Endothelial cell of umbilical vein (primary cell): ENCODE results near the gene PRKAR1B. TPM values are rescaled to one million over a fixed set of nuclear protein-coding genes. Genes with fewer than 3 reads are reported as not detected.

Source experiments
- BruUV-seq: library from RNA; stranded (reverse); fragments of 400-500 nt; replicated peaks from 2 replicates; lab custom pipeline; 2021; lab: Mats Ljungman, UMichigan
- CTCF ChIA-PET: fragments of 300-600, 350-600 bp; sonication (Branson Sonifier 250); formaldehyde crosslinking; loops from one replicate; lab custom pipeline; 2021; ENCODE audit warnings: antibody characterized with exemption, inconsistent platforms; lab: Charles Lee
- POLR2A ChIA-PET: fragments of 300-600, 350-600 bp; sonication (Branson Sonifier 250); formaldehyde crosslinking; loops from one replicate; lab custom pipeline; 2021; ENCODE audit warnings: antibody characterized with exemption, inconsistent platforms; lab: Charles Lee
- DNase-seq: peaks from one replicate; pipeline ENCODE4 v3.0.0-alpha.2; 2011; ENCODE audit warnings: low read depth, low spot score
- FAIRE-seq: peaks from 2 replicates; lab custom pipeline; 2011; peaks lifted over from hg19 to GRCh38; lab: Jason Lieb, UNC
- H2AFZ ChIP-seq: 2 replicates; pipeline ENCODE4 v1.6.0; 2012; ENCODE audit warnings: low read depth, low read length, control low read depth, inconsistent platforms
- H3K27ac ChIP-seq: 2 replicates; pipeline ENCODE4 v1.5.1; 2011; ENCODE audit warnings: low read depth, mild to moderate bottlenecking, control low read depth, low read length, moderate library complexity; ENCODE audit not compliant: insufficient read depth
- H3K27me3 ChIP-seq, 2 experiments: 2 replicates each; pipeline versions ENCODE4 v1.6.0 to v1.6.1; 2011; ENCODE audit warnings: low read length in 2 of 2, mixed read lengths in 1 of 2; ENCODE audit not compliant: control insufficient read depth in 2 of 2, insufficient read depth in 2 of 2
- H3K36me3 ChIP-seq, 2 experiments: 2 replicates in 1 of 2; 3 replicates in 1 of 2; pipeline ENCODE4 v1.5.1; 2011; ENCODE audit warnings: low read length in 2 of 2, mild to moderate bottlenecking in 1 of 2, moderate library complexity in 1 of 2; ENCODE audit not compliant: control insufficient read depth in 2 of 2, insufficient read depth in 2 of 2; ENCODE audit errors: extremely low read depth in 1 of 2
- H3K4me1 ChIP-seq: 3 replicates; pipeline ENCODE4 v1.5.1; 2011; ENCODE audit warnings: mild to moderate bottlenecking, low read length; ENCODE audit not compliant: control insufficient read depth, insufficient read depth; ENCODE audit errors: extremely low read depth
- H3K4me2 ChIP-seq: 2 replicates; pipeline ENCODE4 v1.6.1; 2011; ENCODE audit warnings: low read length, control low read depth, mixed read lengths; ENCODE audit not compliant: insufficient read depth
- H3K4me3 ChIP-seq, 3 experiments: fragments of 200-600 bp in 1 of 3; sonication (generic), shearing (Covaris generic) in 1 of 3; replicated peaks in 1 of 3; 2 replicates each; pipeline ENCODE4 v1.5.1; 2011 to 2016; ENCODE audit warnings: control low read depth in 3 of 3, low read length in 3 of 3, mild to moderate bottlenecking in 2 of 3, inconsistent platforms in 1 of 3, low read depth in 1 of 3, moderate library complexity in 1 of 3; ENCODE audit not compliant: insufficient read depth in 1 of 3
- H3K79me2 ChIP-seq: 2 replicates; pipeline ENCODE4 v1.6.0; 2012; ENCODE audit warnings: low read length, inconsistent platforms; ENCODE audit not compliant: control insufficient read depth, insufficient read depth
- H3K9ac ChIP-seq: replicated peaks from 2 replicates; pipeline ENCODE3; 2011; ENCODE audit warnings: low read length, control low read depth; ENCODE audit not compliant: insufficient read depth; ENCODE audit errors: extremely low read depth
- H3K9me1 ChIP-seq: replicated peaks from 3 replicates; pipeline ENCODE4 v1.6.0; 2011; ENCODE audit warnings: mild to moderate bottlenecking, low read length; ENCODE audit not compliant: control insufficient read depth, insufficient read depth; ENCODE audit errors: extremely low read depth
- H3K9me3 ChIP-seq: replicated peaks from 2 replicates; pipeline ENCODE4 v1.5.1; 2012; ENCODE audit warnings: low read length, inconsistent platforms; ENCODE audit not compliant: control insufficient read depth, insufficient read depth
- H4K20me1 ChIP-seq: replicated peaks from 2 replicates; pipeline ENCODE3; 2011; ENCODE audit warnings: mild to moderate bottlenecking, low read length; ENCODE audit not compliant: control insufficient read depth, insufficient read depth; ENCODE audit errors: extremely low read depth
- CTCF ChIP-seq, 2 donors: IDR thresholded peaks; 1 replicate in 1 of 2; 2 replicates in 1 of 2; pipeline ENCODE4 v1.5.1; 2011; ENCODE audit warnings: low read length in 2 of 2, mild to moderate bottlenecking in 2 of 2, moderate library complexity in 2 of 2, control low read depth in 1 of 2, inconsistent platforms in 1 of 2, low read depth in 1 of 2; ENCODE audit not compliant: insufficient read depth in 1 of 2; ENCODE audit errors: extremely low read depth in 1 of 2
- EZH2 ChIP-seq: IDR thresholded peaks from 2 replicates; pipeline ENCODE4 v1.6.1; 2012; ENCODE audit warnings: borderline replicate concordance, low read depth, mild to moderate bottlenecking, moderate library complexity, low read length, inconsistent platforms; ENCODE audit not compliant: severe bottlenecking
- FOS ChIP-seq: IDR thresholded peaks from 2 replicates; pipeline ENCODE4 v1.6.1; 2011; ENCODE audit warnings: mild to moderate bottlenecking, low read length, moderate library complexity, borderline replicate concordance; ENCODE audit not compliant: insufficient read depth
- GATA2 ChIP-seq: IDR thresholded peaks from 2 replicates; pipeline ENCODE4 v1.7.0; 2011; ENCODE audit warnings: low read depth, mild to moderate bottlenecking, moderate library complexity, mixed read lengths, low read length; ENCODE audit not compliant: insufficient read length, insufficient read depth
- JUN ChIP-seq: IDR thresholded peaks from 2 replicates; pipeline ENCODE4 v1.6.1; 2011; ENCODE audit warnings: borderline replicate concordance, low read depth; ENCODE audit not compliant: insufficient read length, insufficient read depth
- MAX ChIP-seq: IDR thresholded peaks from 2 replicates; pipeline ENCODE4 v1.6.1; 2011; ENCODE audit not compliant: insufficient read depth, insufficient read length
- MYC ChIP-seq: IDR thresholded peaks from one replicate; pipeline ENCODE4 v1.6.1; 2011; ENCODE audit warnings: mild to moderate bottlenecking, low read depth, low read length
- POLR2A ChIP-seq: IDR thresholded peaks from 2 replicates; pipeline ENCODE4 v1.6.1; 2012; ENCODE audit warnings: low read depth, mild to moderate bottlenecking, control low read depth, low read length
- POLR2AphosphoS5 ChIP-seq: IDR thresholded peaks from 2 replicates; pipeline ENCODE4 v1.6.1; 2012; ENCODE audit warnings: low read depth, mild to moderate bottlenecking, control low read depth, low read length, moderate library complexity; ENCODE audit not compliant: insufficient read depth
- dilution Hi-C: fragments of 300-500 bp; cut with MboI; formaldehyde crosslinking; loops from one replicate; pipeline ENCODE4 v1.15.0; 2019; ENCODE audit warnings: low sequenced_read_pairs; ENCODE audit not compliant: extremely low pct_ligation_motif_present
- intact Hi-C: fragments of 100-400 bp; cut with micrococcal nuclease; formaldehyde crosslinking; loops from one replicate; pipeline ENCODE4 v1.10.0; 2022
- polyA plus RNA-seq, 4 experiments: library from polyadenylated mRNA; depleted of rRNA in 3 of 4; stranded (reverse) in 3 of 4; unstranded in 1 of 4; fragments of >200 nt; gene quantifications; 2 replicates each; pipeline versions ENCODE4 v1.2.1 to v1.2.3, GENCODE V29; 2011 to 2012; ENCODE audit warnings: missing spikeins in 1 of 4
- total RNA-seq: library from RNA; stranded (reverse); gene quantifications from 2 replicates; pipeline ENCODE4 v1.2.3, GENCODE V29; 2021

The PRKAR1B gene
- total and polyA plus RNA-seq, 2 donors (not counting 3 experiments of a cell fraction or from before 2014, with no cell fraction given) = 15.4 to 29.2 TPM

GRCh38 chr7:582081-582835, 144.8 kb downstream of the PRKAR1B start:
- H3K27me3 ChIP-seq = no peaks in the 10 kb centered on the region
- intact Hi-C loops = no loop called here
- no peak overlapping the region for H3K4me3 ChIP-seq
- dilution Hi-C loops = no loop called here
- ChIA-PET POLR2A (no interaction called here), CTCF (no interaction called here)
- no peak overlapping the region for H2AFZ ChIP-seq
- BruUV-seq = no TSS peak
- no peaks in the 10 kb centered on the region for H3K4me1 ChIP-seq
- peaks cover 0 to 12% of the 10 kb centered on the region in 2 experiments for H3K36me3 ChIP-seq
- H4K20me1 ChIP-seq = no peaks in the 10 kb centered on the region
- DNase-seq = no peak
- no peak overlapping the region for H3K27ac ChIP-seq
- H3K9me3 ChIP-seq = no peaks in the 10 kb centered on the region
- no peak overlapping the region for H3K9ac ChIP-seq
- no peaks in the 10 kb centered on the region for H3K79me2 ChIP-seq
- no peaks in the 10 kb centered on the region for H3K9me1 ChIP-seq
- no peak for TF ChIP-seq FOS
- FAIRE-seq = no peak
- no peak overlapping the region for H3K4me2 ChIP-seq

DNA sequence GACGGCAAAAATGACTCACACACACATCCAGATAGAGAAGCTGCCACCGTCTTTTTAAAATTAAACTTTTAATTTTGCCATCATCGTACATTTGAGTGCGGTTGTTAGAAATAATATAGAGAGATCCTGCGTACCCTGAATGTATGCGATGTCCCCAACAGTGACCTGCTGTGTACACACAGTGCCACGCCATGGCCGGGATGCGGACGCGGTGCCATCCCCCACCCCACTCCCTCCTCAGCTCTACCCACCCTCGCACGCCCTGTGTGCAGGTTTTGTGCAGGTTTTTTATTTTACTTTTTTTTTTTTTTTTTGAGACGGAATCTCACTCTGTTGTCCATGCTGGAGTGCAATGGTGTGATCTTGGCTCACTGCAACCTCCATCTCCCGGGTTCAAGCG, 148.7 kb downstream of the PRKAR1B start:
- Histone ChIP-seq H3K9me3 (no peaks in the 10 kb centered on the region), H3K4me2 (no peak overlapping the region), H3K36me3 (peaks cover 0 to 3% of the 10 kb centered on the region in 2 experiments), H4K20me1 (no peaks in the 10 kb centered on the region), H3K79me2 (no peaks in the 10 kb centered on the region), H3K4me1 (no peaks in the 10 kb centered on the region), H3K9me1 (no peaks in the 10 kb centered on the region), H3K9ac (no peak overlapping the region), H2AFZ (no peak overlapping the region), H3K27me3 (no peaks in the 10 kb centered on the region), H3K27ac (no peak overlapping the region), H3K4me3 (no peak overlapping the region)
- intact Hi-C loops (no loop called here), dilution Hi-C loops (no loop called here)
- DNase-seq (no peak), FAIRE-seq (no peak)
- ChIA-PET POLR2A (no interaction called here), CTCF (interaction anchor here (1.6 kb wide), 1 partner anchor 16 kb away, joined by 5 read pairs; no protein-coding TSS in a partner anchor)
- BruUV-seq = no TSS peak
- no peak for TF ChIP-seq MYC
- no peak for TF ChIP-seq MAX
- TF ChIP-seq CTCF (IDR thresholded peaks at IDR 0.05; ENCODE audit: extremely low read depth in 1 of 2, insufficient read depth in 1 of 2, low read depth in 1 of 2, low read length in 2 of 2) = no peak
- TF ChIP-seq JUN = no peak
- no peak for TF ChIP-seq POLR2AphosphoS5
- TF ChIP-seq GATA2 = no peak
- no peak for TF ChIP-seq POLR2A
- no peak for TF ChIP-seq FOS
- no peak for TF ChIP-seq EZH2
